HG03095 (cell line): ENCODE results near the gene RNF2.
"Not testable (repeated sequence)": the region's sequence is repeated elsewhere in the genome, so short reads cannot be mapped to it uniquely, and the experiment has no call there.

ENCODE experiments used
- ATAC-seq: cut with Tn5 transposase; IDR thresholded peaks from one replicate; pipeline ENCODE4 v1.9.1; 2021; ENCODE audit warnings: moderate library complexity; ENCODE audit not compliant: unreplicated experiment

RNF2 gene

DNA sequence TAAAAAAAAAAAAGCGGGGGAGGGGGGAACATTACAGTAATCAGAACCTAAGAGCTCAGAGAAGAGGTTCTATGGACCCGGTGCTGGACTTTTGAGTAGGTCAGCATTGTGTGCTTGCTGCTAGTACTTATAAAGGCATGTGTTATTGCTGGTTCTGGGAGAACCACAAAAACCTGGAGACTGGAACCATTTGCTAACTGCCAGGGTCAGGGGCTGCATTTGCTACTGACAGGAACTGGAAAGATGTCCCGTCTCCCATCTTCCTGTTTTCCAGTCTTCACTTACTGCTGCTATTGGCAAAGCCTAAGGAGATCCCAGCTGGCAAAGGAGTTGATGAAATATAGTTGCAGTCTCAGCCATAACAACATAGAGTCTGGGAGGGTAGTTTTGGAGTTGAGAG, 4.3 kb downstream of the RNF2 start:
- ATAC-seq: no peak

GRCh38 chr1:185050823-185051451, 5.6 kb downstream of the RNF2 start:
- ATAC-seq: no peak

GRCh38 chr1:185053204-185053603, 7.8 kb downstream of the RNF2 start:
- no peak for ATAC-seq

DNA sequence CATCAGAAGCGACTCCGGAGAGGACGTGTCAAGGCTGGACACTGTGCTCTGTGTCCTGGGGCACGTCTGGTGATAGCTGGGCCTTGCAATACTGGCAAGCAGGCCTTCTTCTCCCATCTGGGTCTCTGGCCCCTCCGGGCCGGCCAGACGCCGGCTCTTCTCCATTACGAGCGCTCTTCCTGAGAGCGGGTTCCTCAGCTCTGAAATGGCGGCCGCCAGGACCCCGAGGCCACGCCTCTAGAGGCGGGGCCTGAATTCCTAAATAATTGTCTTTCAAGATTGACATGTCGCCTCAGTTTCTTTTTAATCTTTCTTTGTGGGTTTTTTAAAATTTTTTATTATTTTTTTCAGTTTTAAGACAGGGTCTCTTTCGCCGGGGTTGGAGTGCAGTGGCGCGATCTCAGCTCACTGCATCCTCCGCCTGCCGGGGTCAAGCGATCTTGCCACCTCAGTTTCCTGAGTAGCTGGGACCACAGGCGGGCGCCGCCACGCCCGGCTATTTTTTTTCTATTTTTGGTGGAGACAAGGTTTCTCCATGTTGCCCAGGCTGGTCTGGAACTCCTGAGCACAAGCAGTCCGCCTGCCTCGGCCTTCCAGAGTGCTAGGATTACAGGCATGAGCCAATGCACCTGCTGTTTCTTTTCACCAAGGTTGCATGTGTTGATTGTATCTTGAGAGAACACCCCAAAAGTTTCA, 9.2 kb downstream of the RNF2 start:
- no peak for ATAC-seq

GRCh38 chr1:185058110-185058509, 12.8 kb downstream of the RNF2 start:
- ATAC-seq: no peak

DNA sequence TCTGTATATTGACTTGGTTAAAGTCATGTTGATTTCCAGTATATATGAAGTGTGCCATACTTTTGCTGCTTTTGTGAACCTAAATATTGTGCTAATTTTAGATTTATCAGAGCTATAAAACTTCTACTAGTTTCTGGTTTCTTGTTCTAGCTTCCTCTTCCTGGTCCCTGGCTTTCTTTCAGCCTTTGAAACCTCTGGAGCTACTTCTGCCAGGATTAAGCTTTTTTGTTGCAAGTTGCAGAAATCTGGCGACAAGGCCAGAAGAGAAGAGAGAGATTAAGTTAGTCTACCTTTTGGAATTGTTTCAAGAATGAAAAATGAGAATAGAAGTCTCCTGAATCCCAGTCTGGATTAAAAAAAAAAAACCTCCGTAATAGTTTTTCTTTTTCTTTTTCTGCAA, 13.5 kb downstream of the RNF2 start:
- ATAC-seq: no peak

- no peak for ATAC-seq
Measured at GRCh38 chr1:185059950-185060571, 14.7 kb downstream of the RNF2 start.

- ATAC-seq: no peak
Measured at GRCh38 chr1:185062710-185063370, 17.5 kb downstream of the RNF2 start.

DNA sequence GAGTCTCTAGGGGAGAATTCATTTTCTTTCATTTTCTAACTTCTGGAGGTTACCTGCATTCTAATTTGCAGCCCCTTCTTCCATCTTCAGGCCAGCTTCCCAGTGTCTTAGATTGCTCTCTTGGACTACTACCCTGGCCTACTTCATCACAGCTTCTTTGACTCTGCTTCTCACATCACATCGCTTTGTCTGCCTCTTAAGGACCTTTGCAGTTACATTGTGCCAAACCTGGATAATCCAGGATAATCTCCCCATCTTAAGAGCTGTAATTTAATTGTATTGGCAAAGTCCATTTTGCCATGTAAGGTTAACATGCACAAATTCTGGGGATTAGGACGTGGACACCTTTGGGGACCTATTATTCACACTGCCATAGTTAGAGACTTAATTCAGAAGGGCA, 18.4 kb downstream of the RNF2 start:
- ATAC-seq: no peak

DNA sequence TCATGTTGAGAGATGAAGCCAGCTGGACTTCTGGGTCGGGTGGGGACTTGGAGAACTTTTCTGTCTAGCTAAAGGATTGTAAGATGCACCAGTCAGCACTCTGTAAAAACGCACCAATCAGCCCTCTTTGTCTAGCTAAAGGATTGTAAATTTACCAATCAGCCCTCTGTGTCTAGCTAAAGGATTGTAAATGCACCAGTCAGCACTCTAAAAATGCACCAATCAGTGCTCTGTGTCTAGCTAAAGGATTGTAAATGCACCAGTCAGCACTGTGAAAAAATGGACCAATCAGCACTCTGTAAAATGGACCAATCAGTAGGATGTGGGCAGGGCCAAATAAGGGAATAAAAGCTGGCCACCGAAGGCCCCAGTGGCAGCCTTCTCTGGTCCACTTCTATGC, 19.6 kb downstream of the RNF2 start:
- ATAC-seq: not testable (repeated sequence)

DNA sequence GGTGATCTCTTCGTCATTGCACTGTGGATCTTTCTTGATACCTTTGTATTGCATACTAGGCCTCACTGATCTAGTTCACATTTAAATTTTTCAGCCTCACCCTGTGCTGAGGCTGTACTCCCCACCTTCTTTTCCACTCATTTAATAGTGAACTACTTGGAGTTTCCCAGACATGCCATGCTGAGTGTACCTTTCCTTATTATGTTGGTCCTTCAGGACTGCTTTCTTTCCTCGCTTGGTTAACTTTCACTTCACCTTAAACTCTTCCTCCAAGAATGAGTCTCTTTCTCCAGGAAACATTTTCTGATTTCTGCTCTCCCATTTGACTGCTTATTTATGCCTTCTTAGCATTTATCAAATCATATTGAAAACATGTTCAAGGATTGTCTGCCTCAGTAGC, 20.8 kb downstream of the RNF2 start:
- no peak for ATAC-seq

- no peak for ATAC-seq
Measured at GRCh38 chr1:185068341-185068740, 23.0 kb downstream of the RNF2 start.

GRCh38 chr1:185069202-185069772, 23.9 kb downstream of the RNF2 start:
- no peak for ATAC-seq

DNA sequence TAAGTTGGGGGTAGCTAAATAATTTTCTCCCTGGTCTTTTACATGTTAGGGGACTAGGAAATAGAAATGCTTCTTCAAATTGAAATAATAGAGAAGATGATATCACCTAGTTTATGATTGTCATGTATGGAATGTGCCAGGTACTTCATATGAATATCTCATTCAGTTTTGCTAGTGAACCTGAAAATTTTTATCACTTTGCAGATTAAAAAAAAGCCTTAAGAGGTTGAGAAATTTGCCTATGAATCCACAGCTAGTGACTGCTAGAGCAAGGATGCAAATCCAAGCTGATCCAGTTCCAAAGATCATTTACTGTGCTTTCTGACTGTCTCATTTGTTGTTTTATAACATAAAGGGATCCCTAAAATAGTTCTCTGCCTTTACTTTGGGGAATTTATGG, 24.7 kb downstream of the RNF2 start:
- no peak for ATAC-seq

DNA sequence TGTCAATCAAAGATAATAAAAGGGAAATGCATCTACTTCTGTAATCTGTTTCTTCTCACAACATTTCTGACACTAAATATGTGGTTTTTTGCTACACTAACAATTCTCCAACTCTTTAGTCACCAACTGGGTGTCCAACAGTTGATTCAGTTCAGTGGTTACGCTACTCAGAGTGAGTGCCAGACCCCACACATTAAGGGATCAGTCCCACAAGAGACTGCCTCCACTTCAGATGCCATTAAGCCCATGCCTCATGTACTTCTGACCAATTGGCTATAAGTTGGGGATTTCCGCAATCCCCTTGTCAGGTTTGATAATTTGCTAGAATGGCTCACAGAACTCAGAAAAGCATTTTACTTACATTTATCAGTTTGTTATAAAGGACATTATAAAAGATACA, 28.4 kb downstream of the RNF2 start:
- ATAC-seq: no peak

DNA sequence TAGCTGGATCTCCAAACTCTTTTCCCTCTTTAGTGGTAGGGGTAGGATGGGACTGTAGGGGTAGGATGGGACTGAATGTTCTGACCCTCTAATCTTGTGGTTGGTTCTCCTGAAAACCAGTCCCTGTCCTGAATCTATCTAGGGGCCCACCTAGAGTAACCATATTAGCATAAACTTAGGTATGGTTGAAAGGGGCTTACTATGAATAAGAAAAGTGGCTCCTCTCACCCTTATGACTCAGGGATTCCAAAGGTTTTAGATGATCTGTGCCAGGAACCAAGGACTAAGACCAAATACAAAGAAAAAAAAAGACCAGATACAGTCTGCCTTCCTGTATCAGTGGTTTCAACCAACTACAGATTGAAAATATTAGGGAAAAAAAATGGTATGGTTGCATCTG, 28.9 kb downstream of the RNF2 start:
- ATAC-seq: no peak

- no peak for ATAC-seq
Measured at GRCh38 chr1:185075476-185075875, 30.1 kb downstream of the RNF2 start.

- no peak for ATAC-seq
Measured at GRCh38 chr1:185077374-185077773, 32.0 kb downstream of the RNF2 start.

GRCh38 chr1:185080422-185080821, 35.1 kb downstream of the RNF2 start:
- no peak for ATAC-seq

DNA sequence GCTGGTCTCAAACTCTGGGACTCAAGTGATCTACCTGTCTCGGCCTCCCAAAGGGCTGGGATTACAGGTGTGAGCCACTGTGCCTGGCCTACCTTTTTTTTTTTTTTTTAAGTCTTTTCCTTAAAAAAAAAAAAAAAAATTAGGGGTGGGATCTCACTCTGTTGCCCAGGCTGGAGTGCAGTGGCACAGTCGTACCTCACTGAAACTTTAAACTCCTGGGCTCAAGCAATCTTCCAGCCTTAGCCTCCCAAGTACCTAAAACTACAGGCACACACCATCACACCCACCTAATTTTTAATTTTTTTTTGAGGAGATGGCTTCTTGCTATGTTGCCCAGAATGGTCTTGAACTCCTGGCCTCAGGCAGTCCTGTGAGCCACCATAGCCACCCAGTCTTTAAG, 38.5 kb downstream of the RNF2 start:
- no peak for ATAC-seq

- no peak for ATAC-seq
Measured at GRCh38 chr1:185087101-185087500, 41.7 kb downstream of the RNF2 start.

- no peak for ATAC-seq
Measured at GRCh38 chr1:185087746-185088145, 42.4 kb downstream of the RNF2 start.
